K562 (cell line): ENCODE results near the gene ACSS2. TPM values are rescaled to one million over a fixed set of nuclear protein-coding genes. Genes with fewer than 3 reads are reported as not detected.

Experiments
- BRCA1 ChIP-seq, 2 experiments: fragments of 450-650 bp in 1 of 2; sonication (generic) in 1 of 2; formaldehyde crosslinking in 1 of 2; IDR thresholded peaks; 2 replicates each; pipeline versions ENCODE4 v1.5.0 to v1.6.1; 2017 to 2020; ENCODE audit warnings: mild to moderate bottlenecking in 1 of 2, missing genetic modification reagents in 1 of 2
- BRD4 ChIP-seq: fragments of 200-600 bp; sonication (generic); IDR thresholded peaks from 2 replicates; pipeline ENCODE4 v1.6.1; 2017; ENCODE audit warnings: inconsistent platforms
- CCNT2 ChIP-seq: IDR thresholded peaks from 2 replicates; pipeline ENCODE4 v1.6.1; 2011; ENCODE audit warnings: borderline replicate concordance, low read depth, mild to moderate bottlenecking, moderate library complexity, mixed read lengths, low read length; ENCODE audit not compliant: insufficient read length; ENCODE audit errors: extremely low read depth
- ETS1 ChIP-seq: conservative IDR thresholded peaks from 2 replicates; pipeline ENCODE4 v1.6.1; 2011; ENCODE audit warnings: low read depth, mild to moderate bottlenecking, low read length; ENCODE audit not compliant: control insufficient read depth
- GABPA ChIP-seq: fragments of 200-800 bp; sonication (Bioruptor generic); conservative IDR thresholded peaks from 2 replicates; pipeline ENCODE4 v1.6.1; 2016; ENCODE audit warnings: low read depth, missing genetic modification characterization, missing compliant biosample characterization
- KDM2B ChIP-seq: fragments of 250-450 bp; sonication (Bioruptor Pico); IDR thresholded peaks from 2 replicates; pipeline ENCODE4 v1.8.0; 2021; ENCODE audit warnings: mild to moderate bottlenecking, moderate library complexity
- MCM2 ChIP-seq: fragments of 450-650 bp; IDR thresholded peaks from 2 replicates; pipeline ENCODE4 v1.6.1; 2017; ENCODE audit warnings: low read depth, mild to moderate bottlenecking
- PBX2 ChIP-seq, 2 experiments: IDR thresholded peaks in 1 of 2; conservative IDR thresholded peaks in 1 of 2; 2 replicates each; pipeline ENCODE4 v1.6.1; 2016; ENCODE audit warnings: low read depth in 2 of 2, mild to moderate bottlenecking in 1 of 2, missing compliant biosample characterization in 1 of 2, missing genetic modification characterization in 1 of 2, moderate library complexity in 1 of 2
- POU5F1 ChIP-seq: fragments of 150-350 bp; IDR thresholded peaks from 2 replicates; pipeline ENCODE4 v1.6.1; 2014; ENCODE audit warnings: borderline replicate concordance, low read length, low read depth, mild to moderate bottlenecking; ENCODE audit not compliant: partially characterized antibody
- SMARCC2 ChIP-seq: fragments of 450-650 bp; IDR thresholded peaks from 2 replicates; pipeline ENCODE4 v1.6.1; 2017; ENCODE audit warnings: antibody characterized with exemption, moderate library complexity, mild to moderate bottlenecking, low read depth
- STAG1 ChIP-seq: sonication (generic); formaldehyde crosslinking; IDR thresholded peaks from 2 replicates; pipeline ENCODE4 v1.5.0; 2020; ENCODE audit warnings: missing genetic modification reagents, borderline replicate concordance
- SUPT5H ChIP-seq: fragments of 450-650 bp; IDR thresholded peaks from 2 replicates; pipeline ENCODE4 v1.6.1; 2016
- ZBTB33 ChIP-seq: sonication (generic); formaldehyde crosslinking; IDR thresholded peaks from 2 replicates; pipeline ENCODE4 v1.8.1; 2023; ENCODE audit warnings: mild to moderate bottlenecking, missing genetic modification reagents
- ZBTB43 ChIP-seq: sonication (generic); formaldehyde crosslinking; IDR thresholded peaks from 2 replicates; pipeline ENCODE4 v1.8.0; 2023; ENCODE audit warnings: mild to moderate bottlenecking, missing genetic modification reagents
- ZNF3 ChIP-seq: fragments of 250-450 bp; sonication (Bioruptor Pico); IDR thresholded peaks from 2 replicates; pipeline ENCODE4 v1.5.0; 2021; ENCODE audit warnings: mild to moderate bottlenecking, moderate library complexity
- ZNF436 ChIP-seq: fragments of 250-450, 450-650 bp; sonication (Bioruptor Pico); formaldehyde crosslinking; IDR thresholded peaks from 2 replicates; pipeline ENCODE4 v1.7.0; 2020; ENCODE audit warnings: mild to moderate bottlenecking
- ZNF668 ChIP-seq: fragments of 250-450 bp; sonication (Bioruptor Pico); IDR thresholded peaks from 2 replicates; pipeline ENCODE4 v1.8.0; 2022; ENCODE audit warnings: mild to moderate bottlenecking, inconsistent platforms
- ZNF75A ChIP-seq: fragments of 450-650 bp; formaldehyde crosslinking; IDR thresholded peaks from 2 replicates; pipeline ENCODE4 v1.4.0; 2020; ENCODE audit warnings: mild to moderate bottlenecking
- polyA plus RNA-seq, 8 experiments: library from polyadenylated mRNA; depleted of rRNA in 4 of 8; stranded (reverse) in 5 of 8; unstranded in 3 of 8; fragments of >200 nt; fragmentation: Nextera tagmentation in 2 of 8; fragmentation: Illumina TruSeq in 1 of 8; extraction: Ambion mirVana in 2 of 8; extraction: Trizol in 1 of 8; gene quantifications; 2 replicates each; pipeline versions ENCODE4 v1.2.1 to v1.2.3, GENCODE V29; 2011 to 2014; ENCODE audit warnings: inconsistent platforms in 1 of 8, missing spikeins in 1 of 8
- total RNA-seq, 7 experiments: library from RNA; depleted of rRNA in 6 of 7; stranded (reverse); fragments of >200 nt in 6 of 7; fragmentation: Illumina TruSeq in 2 of 7; extraction: Trizol in 2 of 7; gene quantifications; 2 replicates each; pipeline versions ENCODE4 v1.2.1 to v1.2.3, GENCODE V29; 2011 to 2021; ENCODE audit warnings: low replicate concordance in 1 of 7
- TF ChIP-seq, protein P1 (sequence below): sonication (generic); formaldehyde crosslinking; IDR thresholded peaks from 2 replicates; pipeline ENCODE4 v1.8.0; 2022; ENCODE audit warnings: mild to moderate bottlenecking, missing genetic modification reagents

ACSS2 gene
- total and polyA plus RNA-seq, 9 of the 15 experiments (the other 6 are each of a cell fraction or from before 2014, with no cell fraction given), result 21.9 to 246 (median 66.2) TPM

GRCh38 chr20:34904202-34904621 is 27.8 kb downstream of the ACSS2 start (continued):
- TF ChIP-seq MCM2 (no peak), ZNF3 (CRISPR knock-in tag) (no peak), ZBTB33 (CRISPR knock-in tag) (no peak), PBX2 (CRISPR knock-in tag; IDR thresholded peaks at IDR 0.05; ENCODE audit: low read depth) (no peak), PBX2 (tag; conservative IDR thresholded peaks at IDR 0.05; ENCODE audit: low read depth) (no peak), ZNF668 (no peak), STAG1 (CRISPR knock-in tag) (no peak), CCNT2 (no peak), ZBTB43 (CRISPR knock-in tag) (no peak), ZNF436 (CRISPR knock-in tag) (no peak), BRCA1 (IDR thresholded peaks at IDR 0.05) (no peak), BRCA1 (CRISPR knock-in tag; IDR thresholded peaks at IDR 0.05) (no peak), POU5F1 (no peak), KDM2B (CRISPR knock-in tag) (no peak), SUPT5H (no peak), GABPA (no peak), ETS1 (no peak), BRD4 (no peak), SMARCC2 (no peak), ZNF75A (CRISPR knock-in tag) (no peak)
- TF ChIP-seq, protein P1, sequence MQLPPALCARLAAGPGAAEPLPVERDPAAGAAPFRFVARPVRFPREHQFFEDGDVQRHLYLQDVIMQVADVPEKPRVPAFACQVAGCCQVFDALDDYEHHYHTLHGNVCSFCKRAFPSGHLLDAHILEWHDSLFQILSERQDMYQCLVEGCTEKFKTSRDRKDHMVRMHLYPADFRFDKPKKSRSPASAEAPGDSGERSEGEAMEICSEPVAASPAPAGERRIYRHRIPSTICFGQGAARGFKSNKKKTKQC (CRISPR knock-in tag), result no peak
